CD4-positive, alpha-beta T cell treated with Interleukin-15 for 4 hours (primary cell): ENCODE data around the gene DPYD.

Source experiments
- DNase-seq: peaks from one replicate; pipeline ENCODE4 v3.0.0-alpha.2; 2020; ENCODE audit warnings: low spot score

The DPYD gene

DNA sequence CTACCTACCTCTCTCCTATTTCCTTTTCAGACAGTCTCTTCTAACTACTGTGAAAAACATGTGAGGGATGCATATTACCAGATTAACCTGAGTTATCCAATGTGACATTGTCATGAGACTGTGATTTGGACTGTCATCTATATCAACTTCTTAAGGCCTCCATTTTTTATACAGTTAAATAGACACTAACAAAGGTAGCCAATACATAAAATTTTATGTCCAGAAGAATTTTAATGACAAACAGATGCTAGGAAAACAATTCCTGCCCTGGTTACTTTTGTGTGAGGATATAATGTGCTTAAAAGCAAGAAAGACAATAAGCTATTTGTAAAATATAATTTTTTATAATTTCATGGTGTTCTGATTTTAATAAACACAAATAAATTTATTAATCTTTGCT is 136.2 kb downstream of the DPYD start:
- no peak for DNase-seq

DNA sequence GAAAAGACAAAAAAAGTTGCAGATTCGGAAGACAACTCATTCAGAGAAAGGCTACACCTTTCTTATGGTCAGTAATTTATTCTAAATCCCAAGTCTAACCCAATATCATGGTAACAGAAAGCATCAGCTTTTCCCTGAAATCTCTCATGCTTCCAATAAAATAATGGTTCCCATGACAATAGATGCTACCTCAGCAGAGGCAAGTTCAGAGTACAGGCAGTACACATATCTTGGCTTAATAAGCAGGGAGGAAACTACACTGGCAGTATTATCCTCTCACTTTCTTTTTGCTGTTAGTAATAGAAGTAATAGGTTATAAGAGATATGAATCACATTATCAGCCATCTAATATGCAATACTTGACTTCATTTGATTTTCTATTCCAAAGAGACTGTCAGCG is 137.1 kb downstream of the DPYD start:
- DNase-seq: no peak

DNA sequence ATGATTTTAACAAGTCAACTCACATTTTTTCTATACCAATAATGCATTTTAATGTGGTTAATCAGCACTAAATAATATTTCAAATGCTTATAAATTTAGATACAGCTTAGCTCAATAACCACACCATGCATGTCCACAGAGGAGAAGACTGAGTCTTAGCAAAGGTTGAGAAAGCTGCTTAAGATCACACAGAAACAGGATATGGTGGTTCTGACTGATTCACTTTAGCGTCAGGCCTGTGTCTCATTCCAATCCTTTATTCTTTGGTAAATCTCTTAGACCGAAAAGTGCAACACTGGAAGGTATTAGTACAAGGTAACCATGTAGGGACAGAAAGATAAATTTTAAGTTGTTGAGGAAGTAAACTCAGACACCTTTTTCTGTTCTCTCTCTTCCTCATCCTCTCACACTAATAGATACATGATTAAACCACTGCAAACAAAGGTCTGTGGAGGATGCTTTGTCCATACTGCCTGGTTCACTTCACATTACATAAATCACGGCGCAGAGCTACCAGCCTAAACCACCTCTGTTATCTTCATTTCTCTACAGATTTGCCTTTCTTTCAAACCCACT is 139.0 kb downstream of the DPYD start:
- DNase-seq: no peak

DNA sequence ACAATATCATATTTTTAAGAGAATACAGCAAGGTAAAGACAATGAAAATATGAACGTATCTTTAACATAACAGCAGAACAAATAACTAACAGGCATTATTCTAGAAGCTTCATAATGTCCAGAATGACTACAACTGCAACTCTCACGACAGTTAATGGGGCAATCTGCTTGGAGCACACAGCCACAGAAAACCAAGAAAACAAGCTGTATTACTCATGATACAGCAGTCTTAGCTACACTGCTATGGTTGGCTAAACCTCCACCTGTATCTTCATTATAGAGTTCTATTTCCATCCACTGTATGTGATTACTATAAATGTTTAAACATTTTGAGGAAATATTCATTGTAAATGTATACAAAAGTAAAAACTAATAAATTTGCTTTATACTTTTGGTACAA is 139.9 kb downstream of the DPYD start:
- DNase-seq: no peak

DNA sequence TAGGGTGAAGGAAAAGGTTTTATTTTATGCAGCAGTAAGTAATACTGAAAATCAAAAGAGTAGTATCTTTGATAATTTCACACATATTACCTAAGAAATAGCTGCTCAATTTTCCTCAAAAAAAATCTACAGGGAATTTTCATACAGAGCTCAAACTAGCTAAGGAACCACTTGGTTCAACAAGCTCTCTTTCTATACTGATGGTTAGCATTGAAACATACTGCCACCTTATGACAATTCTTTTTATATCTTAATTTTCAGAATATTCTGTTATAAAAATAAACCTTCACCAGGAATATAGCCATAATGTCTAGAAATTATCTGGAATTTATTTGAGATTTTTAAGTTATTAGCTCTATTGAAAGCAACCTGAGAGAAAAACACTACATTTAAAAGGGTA is 142.1 kb downstream of the DPYD start:
- no peak for DNase-seq

DNA sequence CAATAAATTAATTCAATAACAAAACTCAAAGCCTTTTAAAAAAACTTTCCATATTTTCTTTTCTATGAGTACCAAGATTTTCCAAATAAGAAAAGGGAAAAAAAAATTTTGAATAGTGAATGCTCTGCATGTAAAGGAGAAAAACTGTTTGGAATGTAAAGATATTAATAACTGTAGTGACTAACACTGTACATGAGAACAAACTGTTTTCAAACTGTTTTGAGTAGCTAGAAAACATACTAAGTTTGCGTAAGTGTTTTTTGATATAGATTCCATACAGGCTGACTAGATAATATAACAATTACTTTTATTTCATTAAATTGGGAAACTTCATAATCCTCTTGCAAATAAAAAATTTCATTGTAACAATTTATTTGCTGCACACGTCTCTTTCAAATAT is 150.5 kb downstream of the DPYD start:
- DNase-seq: no peak

DNA sequence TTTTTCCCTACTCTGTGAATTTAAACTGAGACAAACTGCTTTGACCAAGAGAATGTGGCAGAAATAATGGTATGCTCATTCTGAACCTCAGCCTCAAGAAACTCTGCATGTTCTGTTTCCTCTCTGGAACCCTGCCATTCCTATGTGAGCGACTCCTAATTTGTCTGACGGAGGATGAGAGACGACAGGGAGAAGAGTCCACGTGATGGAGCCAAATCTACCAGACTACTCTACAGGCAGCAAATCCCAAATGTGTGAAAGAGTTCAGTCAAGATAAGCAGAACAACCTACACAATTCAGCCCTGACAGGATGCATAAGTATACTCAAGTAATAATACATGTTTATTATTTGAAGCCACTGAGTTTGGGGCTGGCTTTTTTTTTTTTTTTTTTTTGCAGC is 153.5 kb downstream of the DPYD start:
- DNase-seq: no peak

DNA sequence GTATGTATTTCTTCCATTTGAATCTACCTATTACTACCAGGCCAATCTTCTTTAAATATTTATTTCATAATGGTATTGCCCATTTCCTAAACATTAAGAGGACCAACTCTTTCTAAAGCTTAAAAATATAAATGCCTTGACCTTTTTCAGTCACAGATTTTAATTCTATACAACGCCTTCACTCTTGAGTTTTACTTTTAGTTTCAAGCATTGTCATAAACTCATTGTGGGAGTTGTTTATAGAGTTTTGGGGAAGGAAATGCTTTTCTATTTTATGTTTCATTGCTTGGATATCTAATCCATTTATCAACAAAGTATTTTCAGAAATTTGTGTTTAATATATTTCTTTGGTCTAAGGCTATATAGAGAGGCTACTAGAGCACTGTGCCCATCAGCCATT is 155.8 kb downstream of the DPYD start:
- DNase-seq: no peak

DNA sequence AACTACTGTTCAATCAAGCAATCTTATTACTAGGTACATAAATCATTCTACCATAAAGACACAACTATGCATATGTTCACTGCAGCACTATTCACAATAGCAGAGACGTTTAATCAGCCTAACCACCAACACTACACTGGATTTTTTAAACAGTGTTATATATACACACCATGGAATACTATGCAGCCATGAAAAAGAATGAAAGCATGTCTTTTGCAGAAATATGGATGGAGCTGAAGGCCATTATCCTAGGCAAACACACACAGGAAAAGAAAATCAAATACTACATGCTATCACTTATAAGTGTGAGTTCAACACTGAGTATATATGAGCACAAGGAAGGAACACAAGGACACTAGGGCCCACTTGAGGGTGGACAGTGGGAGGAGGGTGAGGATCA is 159.2 kb downstream of the DPYD start:
- DNase-seq: no peak

DNA sequence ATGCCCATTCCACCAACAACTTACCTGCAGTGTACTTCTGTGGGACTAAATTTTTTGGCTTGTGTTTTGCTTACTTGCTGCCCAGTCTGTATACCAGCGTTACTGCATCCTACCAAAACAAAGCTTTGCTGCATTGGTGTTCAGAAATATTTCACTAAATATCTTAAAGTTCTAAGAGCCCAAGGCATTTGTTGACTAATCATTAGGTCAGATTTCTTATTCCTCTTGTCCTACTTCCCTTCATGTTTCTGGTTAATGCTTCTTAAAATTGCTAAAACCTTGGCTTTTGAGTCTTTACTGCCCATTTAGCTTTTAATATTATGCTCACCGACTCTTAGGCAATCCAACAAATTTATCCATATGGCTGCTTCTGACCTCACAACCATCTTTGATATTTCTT is 161.8 kb downstream of the DPYD start:
- no peak for DNase-seq

DNA sequence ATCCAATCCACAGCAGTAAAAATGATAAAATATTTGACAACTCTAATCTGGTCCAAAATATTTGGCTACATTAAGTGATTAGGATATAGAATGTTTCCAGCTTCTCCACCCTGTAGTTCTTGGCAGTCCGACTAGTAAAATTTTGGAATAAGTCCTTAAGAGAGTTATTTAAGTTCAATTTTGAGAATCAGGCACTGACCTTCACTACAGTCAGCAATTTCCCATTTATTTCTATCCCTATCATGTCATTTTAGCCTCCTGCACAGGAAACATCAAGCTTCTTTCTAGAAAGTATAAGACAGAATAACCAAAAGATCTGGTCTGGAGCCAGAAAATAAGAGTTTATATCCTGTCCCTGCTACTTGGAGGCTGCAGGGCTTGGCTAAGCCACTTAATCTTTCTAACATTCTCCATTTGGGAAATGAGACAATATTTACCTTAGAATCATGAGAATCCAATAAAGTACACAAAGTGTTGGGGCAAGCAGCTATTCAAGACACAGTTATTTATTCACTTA is 162.2 kb downstream of the DPYD start:
- DNase-seq: no peak

DNA sequence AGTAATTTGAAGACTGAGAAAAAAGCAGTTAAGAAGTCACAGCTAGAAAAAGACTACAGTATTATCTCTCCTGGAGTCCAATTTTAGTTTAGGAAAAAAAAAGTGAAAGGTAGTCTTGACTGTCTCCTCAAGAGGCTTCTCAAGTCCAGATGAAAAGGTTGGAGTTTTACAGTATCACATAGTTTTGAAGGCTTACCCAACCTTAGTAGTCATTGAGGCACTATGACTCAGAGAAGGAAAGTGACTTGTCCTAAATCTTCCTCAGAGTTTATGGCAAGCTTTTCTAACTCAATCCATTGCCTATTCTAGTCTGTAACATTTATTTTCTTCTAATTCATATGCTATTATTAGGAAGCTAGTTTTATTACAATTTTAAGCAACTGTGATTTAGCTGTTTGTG is 174.9 kb downstream of the DPYD start:
- DNase-seq: no peak

DNA sequence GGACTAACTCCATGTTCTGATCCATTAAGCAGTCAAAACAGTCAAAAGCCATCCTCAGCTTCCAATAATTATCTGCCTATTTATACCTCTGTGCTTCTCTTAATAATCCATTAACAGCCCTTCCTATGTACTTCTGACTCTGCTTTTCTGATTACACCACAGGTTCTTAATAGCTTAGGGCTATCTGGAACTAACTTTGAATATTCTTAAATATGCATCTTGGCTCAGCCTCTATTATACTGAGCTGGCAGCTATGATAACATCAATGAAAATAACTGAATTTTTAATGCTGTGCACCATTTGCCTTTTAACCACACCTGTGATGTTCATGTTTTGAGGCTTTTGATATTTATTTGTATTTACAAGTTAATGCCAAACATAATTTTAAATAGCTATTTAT is 175.9 kb downstream of the DPYD start:
- DNase-seq: no peak

DNA sequence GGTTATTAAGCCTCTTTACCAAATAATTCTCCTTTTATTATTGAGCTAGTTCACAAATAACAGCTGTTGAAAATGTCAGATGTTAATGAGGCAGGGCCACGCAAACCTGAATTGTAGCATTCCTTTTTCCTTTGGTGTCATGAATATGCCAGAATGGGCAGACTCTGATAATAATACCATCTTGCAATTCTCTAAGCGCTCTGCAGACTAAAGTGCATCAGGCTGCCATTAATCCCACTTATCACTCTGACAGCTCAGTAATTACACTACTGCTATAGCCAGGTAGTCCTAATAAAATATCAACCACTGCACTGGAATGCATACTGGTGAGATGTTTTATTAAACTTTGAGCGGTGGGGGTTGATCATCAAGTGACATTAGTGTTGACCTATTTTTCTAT is 177.7 kb downstream of the DPYD start:
- no peak for DNase-seq

DNA sequence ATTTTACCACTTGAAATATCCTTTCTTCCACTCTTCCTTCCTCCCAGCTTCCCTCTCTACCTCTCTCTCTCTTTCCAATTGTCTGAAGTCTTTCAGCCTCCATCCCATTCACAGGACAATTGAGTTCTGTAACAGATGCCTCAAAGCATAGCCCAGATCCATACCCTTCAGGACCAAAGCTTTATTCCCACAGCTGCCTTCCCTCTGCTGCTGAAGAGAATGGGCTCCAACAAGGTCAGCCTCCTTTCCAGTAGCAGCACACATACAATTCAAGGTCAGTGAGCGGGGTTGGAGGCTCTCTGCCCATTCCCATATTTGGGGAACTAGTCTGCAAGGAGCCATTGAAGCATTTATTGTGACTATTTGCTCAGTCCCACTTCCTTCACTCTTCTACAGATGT is 179.9 kb downstream of the DPYD start:
- no peak for DNase-seq

DNA sequence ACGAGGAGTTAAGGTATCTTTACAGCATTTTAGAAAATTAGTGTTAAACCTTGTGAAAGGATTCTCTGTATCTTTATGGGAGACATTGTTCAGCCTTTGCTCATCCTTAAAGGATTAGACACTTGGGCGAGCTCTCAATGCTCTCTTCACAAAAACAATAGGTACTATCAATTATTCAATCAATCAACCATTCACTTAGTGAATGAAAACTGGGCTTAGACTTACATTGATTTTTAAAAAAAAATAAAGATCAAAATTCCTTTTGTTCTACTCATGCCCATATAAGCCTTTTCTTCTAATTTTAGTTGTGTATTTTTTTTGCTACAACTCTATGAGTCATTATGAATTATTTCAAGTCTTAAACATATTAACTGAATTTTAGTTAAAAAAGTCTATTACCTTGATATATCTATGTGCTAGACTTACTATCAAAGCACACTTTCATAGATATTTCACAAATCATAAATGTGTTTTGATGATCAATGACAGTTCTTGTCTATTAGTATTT is 181.2 kb downstream of the DPYD start:
- no peak for DNase-seq

DNA sequence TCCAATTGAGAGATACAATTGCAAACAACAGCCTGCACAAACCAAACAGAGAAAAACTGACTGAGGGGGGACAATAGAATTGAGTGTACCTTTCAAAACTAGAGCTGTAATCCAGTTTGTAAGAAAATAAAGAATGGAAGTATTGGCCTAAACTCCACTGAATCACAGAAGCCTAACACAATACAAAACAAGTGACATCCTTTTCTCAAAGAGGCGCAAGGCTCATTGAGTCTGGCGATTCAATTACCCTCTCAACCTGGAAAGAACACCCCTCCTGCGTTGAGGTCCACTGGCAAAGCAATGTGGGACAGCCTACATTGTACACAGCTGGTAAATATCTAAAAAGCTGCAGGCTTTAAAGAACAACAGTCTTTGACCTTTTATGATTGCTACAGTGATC is 182.6 kb downstream of the DPYD start:
- DNase-seq: no peak

DNA sequence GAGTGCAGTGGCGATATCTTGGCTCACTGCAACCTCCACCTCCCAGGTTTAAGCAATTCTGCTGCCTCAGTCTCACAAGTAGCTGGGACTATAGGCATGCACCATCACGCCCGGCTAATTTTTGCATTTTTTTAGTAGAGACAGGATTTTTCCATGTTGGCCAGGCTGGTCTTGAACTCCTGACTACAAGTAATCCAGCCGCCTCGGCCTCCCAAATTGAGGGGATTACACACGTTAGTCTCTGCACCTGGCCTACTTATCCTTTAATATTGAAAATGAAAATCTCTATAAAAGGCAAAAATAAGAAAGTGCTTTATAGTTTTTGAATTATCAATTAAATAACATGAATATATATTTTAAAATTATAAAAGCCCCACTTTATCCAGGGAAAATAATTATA is 190.6 kb downstream of the DPYD start:
- no peak for DNase-seq

DNA sequence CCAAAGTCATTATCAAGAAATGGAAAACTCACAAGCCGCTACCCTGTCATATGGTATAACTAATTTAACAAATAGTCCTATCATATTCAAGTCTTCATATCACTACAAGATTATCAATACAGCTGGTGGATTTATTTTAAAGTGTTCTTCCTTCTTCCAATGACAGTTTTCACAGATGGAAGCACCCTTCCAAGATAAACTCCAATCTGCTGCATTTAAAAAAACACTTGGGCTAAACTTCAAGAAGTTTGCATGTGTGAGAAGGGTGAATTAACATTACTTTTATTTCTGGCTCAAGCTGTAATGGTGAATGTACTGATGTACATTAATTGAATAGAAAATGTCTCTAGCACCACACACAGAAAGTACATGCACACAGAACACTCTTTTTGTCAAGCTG is 192.4 kb downstream of the DPYD start:
- DNase-seq: no peak

DNA sequence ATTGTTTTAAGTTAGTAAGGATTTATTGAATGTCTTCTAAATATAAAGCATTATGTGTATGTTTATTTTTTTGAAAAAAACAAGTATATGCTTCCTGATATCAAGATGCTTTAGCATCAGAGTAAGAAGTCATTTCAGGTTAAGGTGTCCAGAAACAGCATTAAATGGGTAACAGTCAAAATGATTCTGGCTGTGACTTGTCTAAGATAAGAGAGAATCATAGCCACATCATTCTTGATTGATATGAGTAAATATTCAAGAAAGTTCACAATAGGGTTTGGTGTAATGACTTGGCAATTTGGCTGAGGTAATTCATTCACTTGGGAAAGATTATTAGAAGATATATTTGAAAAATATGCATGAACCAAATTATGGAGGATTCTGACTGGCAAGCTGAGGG is 193.8 kb downstream of the DPYD start:
- DNase-seq: no peak

DNA sequence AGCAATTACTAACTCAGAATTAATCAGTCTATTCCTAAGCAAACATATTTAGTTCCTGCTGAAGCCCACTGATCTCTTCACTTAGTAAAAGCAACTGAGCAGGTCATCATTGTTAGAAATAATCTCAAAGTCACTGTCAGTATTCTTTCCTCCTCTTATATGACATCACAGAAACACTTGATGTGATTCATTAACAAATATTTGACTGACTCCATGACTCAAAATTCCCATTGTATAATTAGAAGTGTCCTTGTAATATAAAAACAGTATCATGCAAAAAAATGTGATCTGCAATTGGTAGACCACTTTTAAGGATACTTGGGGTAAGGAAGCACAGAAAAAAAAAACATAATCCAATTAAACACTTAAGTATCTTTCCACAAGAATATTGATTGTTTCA is 194.4 kb downstream of the DPYD start:
- no peak for DNase-seq

DNA sequence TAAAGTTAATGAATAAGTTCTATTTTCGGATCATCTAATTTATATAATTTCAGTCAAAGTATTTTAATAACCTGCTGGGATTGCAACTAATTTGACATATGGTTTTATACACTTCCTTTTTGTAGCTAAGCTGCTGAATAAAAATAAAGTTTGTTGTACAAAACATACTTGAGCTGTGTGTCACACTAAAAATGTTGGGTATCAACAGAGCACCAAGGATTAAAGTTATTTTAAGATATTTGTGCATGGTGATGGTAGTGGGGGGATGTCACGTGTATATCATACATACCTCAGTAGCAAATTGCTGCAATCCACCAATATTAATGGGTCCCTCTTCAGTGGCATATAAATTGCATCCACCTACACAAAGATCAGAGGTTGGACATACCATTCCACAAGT is 199.6 kb downstream of the DPYD start:
- DNase-seq: no peak

DNA sequence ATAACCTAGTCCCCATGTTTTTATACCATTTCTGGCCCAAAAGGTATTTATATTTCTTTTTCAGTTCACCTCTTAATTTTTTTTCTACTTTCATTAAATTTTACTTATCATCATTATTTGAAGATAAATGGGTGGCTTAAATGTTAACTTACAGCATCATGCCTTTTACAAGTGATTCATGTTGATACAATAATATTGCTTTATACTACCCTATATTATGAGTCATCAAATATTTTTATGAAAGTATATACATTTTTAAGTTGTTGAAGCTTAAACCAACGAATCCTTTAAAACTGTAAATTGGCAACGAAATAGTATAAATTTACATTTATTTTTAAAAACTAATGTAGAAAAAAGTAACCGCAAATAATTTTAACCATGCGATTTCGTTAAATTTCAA is 207.9 kb downstream of the DPYD start:
- no peak for DNase-seq

DNA sequence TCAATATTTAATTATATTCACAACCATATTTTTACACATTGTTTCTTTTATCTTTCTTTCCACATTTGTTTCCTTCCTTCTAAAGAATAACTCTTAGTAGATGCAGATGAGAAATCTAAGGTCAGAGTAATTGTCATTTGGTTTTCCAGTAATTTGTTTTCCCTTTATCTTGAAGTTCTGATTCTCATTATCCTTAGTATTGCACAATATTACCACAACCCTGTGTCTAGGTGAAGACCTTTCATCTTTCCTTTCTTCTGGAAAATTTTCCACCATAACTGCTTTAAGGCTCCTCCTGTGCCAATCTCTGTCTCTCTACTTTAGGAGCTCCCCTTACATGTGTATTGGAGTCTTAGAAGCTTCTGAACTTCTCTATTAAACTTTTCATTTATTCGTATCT is 209.0 kb downstream of the DPYD start:
- no peak for DNase-seq

DNA sequence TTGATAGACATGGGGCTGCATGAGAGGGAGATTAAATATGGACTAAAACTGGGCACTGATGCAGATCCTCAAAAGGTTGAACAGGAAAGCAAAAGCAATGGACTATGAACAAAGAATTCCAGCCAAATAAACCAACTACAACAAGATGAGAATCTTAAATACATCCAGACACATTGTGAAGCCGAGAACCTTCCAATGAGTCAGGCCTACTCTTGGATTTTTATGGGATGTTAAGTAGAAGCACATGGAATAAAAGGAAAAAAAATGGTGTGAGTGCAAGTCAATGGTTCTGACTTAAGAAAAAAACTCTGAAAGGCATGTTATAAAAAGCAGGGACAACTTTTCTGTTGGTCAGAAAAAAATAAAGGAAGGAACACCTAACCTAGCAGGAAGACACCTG is 227.2 kb downstream of the DPYD start:
- DNase-seq: no peak
